Esophagus squamous epithelium (tissue), 4 donors: ENCODE measurements around the gene GSG1L2.

Source experiments
- POLR2A ChIP-seq, 4 donors: fragments of 450-650 bp; IDR thresholded peaks; one replicate each; pipeline ENCODE4 v1.6.1; 2017; ENCODE audit warnings: antibody characterized with exemption in 4 of 4, mild to moderate bottlenecking in 4 of 4, moderate library complexity in 3 of 4
- TF ChIP-seq, protein P1 (sequence below), 6 experiments: fragments of 450-650 bp in 4 of 6; fragments of 200-600 bp in 2 of 6; sonication (generic) in 2 of 6; IDR thresholded peaks; one replicate each; pipeline ENCODE4 v1.5.1; 2016 to 2019; ENCODE audit warnings: antibody characterized with exemption in 6 of 6, mild to moderate bottlenecking in 4 of 6, moderate library complexity in 4 of 6

DNA sequence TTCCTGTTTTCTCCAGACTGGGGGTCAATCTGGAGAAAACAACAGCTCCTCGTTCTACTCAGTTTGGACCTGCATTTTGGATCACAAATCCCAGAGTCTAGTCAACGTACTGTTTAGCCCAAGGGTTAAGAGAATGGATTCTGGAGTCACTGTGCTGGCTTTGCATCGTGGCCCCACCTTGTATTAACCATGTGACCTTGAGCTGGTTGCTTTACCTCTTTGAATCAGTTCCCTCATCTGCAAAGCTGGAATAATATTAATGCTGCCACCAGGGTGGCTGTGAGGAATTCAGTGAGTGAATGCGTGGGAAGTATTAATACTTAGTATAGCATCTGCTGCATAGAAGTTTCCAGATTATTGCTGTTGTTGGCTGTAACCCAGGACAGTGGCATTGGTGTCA, 19.2 kb downstream of the GSG1L2 start:
- TF ChIP-seq POLR2A (IDR thresholded peaks at IDR 0.05), result no peak
- TF ChIP-seq, protein P1, sequence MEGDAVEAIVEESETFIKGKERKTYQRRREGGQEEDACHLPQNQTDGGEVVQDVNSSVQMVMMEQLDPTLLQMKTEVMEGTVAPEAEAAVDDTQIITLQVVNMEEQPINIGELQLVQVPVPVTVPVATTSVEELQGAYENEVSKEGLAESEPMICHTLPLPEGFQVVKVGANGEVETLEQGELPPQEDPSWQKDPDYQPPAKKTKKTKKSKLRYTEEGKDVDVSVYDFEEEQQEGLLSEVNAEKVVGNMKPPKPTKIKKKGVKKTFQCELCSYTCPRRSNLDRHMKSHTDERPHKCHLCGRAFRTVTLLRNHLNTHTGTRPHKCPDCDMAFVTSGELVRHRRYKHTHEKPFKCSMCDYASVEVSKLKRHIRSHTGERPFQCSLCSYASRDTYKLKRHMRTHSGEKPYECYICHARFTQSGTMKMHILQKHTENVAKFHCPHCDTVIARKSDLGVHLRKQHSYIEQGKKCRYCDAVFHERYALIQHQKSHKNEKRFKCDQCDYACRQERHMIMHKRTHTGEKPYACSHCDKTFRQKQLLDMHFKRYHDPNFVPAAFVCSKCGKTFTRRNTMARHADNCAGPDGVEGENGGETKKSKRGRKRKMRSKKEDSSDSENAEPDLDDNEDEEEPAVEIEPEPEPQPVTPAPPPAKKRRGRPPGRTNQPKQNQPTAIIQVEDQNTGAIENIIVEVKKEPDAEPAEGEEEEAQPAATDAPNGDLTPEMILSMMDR (IDR thresholded peaks at IDR 0.05), result no peak
